ENCODE results near the gene PEMT. TPM values are rescaled to one million over a fixed set of nuclear protein-coding genes. Genes with fewer than 3 reads are reported as not detected.

The PEMT gene
- total RNA-seq, 4 donors from 2014 or later = 17.7 to 24.8 (median 20.6) TPM

- H3K27me3 ChIP-seq = no peaks in the 10 kb centered on the region
- no peak overlapping the region for H3K4me3 ChIP-seq
- intact Hi-C loops (cut with DNase I) = no loop called here
- peaks cover 0 to 3% (median 0%) of the 10 kb centered on the region in 4 donors for H3K36me3 ChIP-seq
- TF ChIP-seq POLR2A (IDR thresholded peaks at IDR 0.05; ENCODE audit: low read depth) = no peak
- H3K9me3 ChIP-seq = no peaks in the 10 kb centered on the region
- H3K4me1 ChIP-seq = peaks cover 0 to 33% (median 3%) of the 10 kb centered on the region in 4 donors
- DNase-seq (ENCODE audit: extremely low spot score) = no peak
- WGBS = 87% methylated on average over 5 of the region's 16 CpGs
- no peak overlapping the region for H3K27ac ChIP-seq (replicated peaks in 1 of 4)
Observed at GRCh38 chr17:17546399-17547185, 44.9 kb downstream of the PEMT start.

GRCh38 chr17:17545984-17546383, 45.5 kb downstream of the PEMT start:
- H3K27me3 ChIP-seq = no peaks in the 10 kb centered on the region
- WGBS = 93% methylated on average over 7 of the region's 7 CpGs
- TF ChIP-seq POLR2AphosphoS5 (IDR thresholded peaks at IDR 0.05) (no peak), EP300 (IDR thresholded peaks at IDR 0.05) (no peak), CTCF (IDR thresholded peaks at IDR 0.05) (no peak), POLR2A (IDR thresholded peaks at IDR 0.05; ENCODE audit: low read depth) (no peak)
- H3K4me1 ChIP-seq = peaks cover 0 to 28% (median 3%) of the 10 kb centered on the region in 4 donors
- no peak for DNase-seq (ENCODE audit: extremely low spot score)
- no peak overlapping the region for H3K27ac ChIP-seq (replicated peaks in 1 of 4)
- intact Hi-C loops (cut with DNase I) = no loop called here
- no peaks in the 10 kb centered on the region for H3K9me3 ChIP-seq
- no peak overlapping the region for H3K4me3 ChIP-seq
- H3K36me3 ChIP-seq = peaks cover 0 to 3% (median 0%) of the 10 kb centered on the region in 4 donors

- H3K4me3 ChIP-seq = no peak overlapping the region
- H3K9me3 ChIP-seq = no peaks in the 10 kb centered on the region
- DNase-seq (ENCODE audit: extremely low spot score) = no peak
- peaks cover 0 to 3% (median 0%) of the 10 kb centered on the region in 4 donors for H3K36me3 ChIP-seq
- no peaks in the 10 kb centered on the region for H3K27me3 ChIP-seq
- H3K27ac ChIP-seq (replicated peaks in 1 of 4) = no peak overlapping the region
- WGBS = 81% methylated on average over 16 of the region's 20 CpGs
- peaks cover 0 to 21% (median 3%) of the 10 kb centered on the region in 4 donors for H3K4me1 ChIP-seq
- intact Hi-C loops (cut with DNase I) = no loop called here
- no peak for TF ChIP-seq POLR2A (IDR thresholded peaks at IDR 0.05; ENCODE audit: low read depth)
- no peak for TF ChIP-seq CTCF (IDR thresholded peaks at IDR 0.05)
- no peak for TF ChIP-seq EP300 (IDR thresholded peaks at IDR 0.05)
- no peak for TF ChIP-seq POLR2AphosphoS5 (IDR thresholded peaks at IDR 0.05)
Observed at GRCh38 chr17:17545031-17545820, 46.3 kb downstream of the PEMT start.

- H3K36me3 ChIP-seq = peaks cover 0 to 3% (median 0%) of the 10 kb centered on the region in 4 donors
- H3K27me3 ChIP-seq = no peaks in the 10 kb centered on the region
- no peak overlapping the region for H3K4me3 ChIP-seq
- no peak for DNase-seq (ENCODE audit: extremely low spot score)
- H3K9me3 ChIP-seq = no peaks in the 10 kb centered on the region
- intact Hi-C loops (cut with DNase I) = no loop called here
- H3K27ac ChIP-seq (replicated peaks in 1 of 4) = no peak overlapping the region
- peaks cover 0 to 14% (median 3%) of the 10 kb centered on the region in 4 donors for H3K4me1 ChIP-seq
- WGBS = 95% methylated on average over 16 of the region's 22 CpGs
- TF ChIP-seq CTCF (IDR thresholded peaks at IDR 0.05) (no peak), EP300 (IDR thresholded peaks at IDR 0.05) (no peak), POLR2A (IDR thresholded peaks at IDR 0.05; ENCODE audit: low read depth) (no peak), POLR2AphosphoS5 (IDR thresholded peaks at IDR 0.05) (no peak)
Observed at GRCh38 chr17:17542906-17543635, 48.4 kb downstream of the PEMT start.

All from esophagus muscularis mucosa (tissue), 4 donors.